ENCODE measurements around the gene CRYZL1. TPM values are rescaled to one million over a fixed set of nuclear protein-coding genes. Genes with fewer than 3 reads are reported as not detected.

CRYZL1 gene
- total RNA-seq, 2 experiments from 2014 or later: 28.6 to 30.5 TPM

GRCh38 chr21:33642896-33643657 lies 1.5 kb upstream of the CRYZL1 start:
- Mint-ChIP-seq H3K27me3 (peaks cover 13% of the 10 kb centered on the region), H3K9me3 (no peaks in the 10 kb centered on the region), H3K27ac (peak overlapping the region; percentile 31), H3K36me3 (ENCODE audit: low read depth) (peaks cover 14% of the 10 kb centered on the region), H3K4me3 (peak overlapping the region; percentile 94), H3K4me1 (ENCODE audit: low read depth) (peaks cover 32% of the 10 kb centered on the region)
- peak in 8 of 14 experiments; percentile 2 to 46 (median 15) for DNase-seq
- Histone ChIP-seq H3K36me3 (ENCODE audit: insufficient read depth, low read length) (no peaks in the 10 kb centered on the region), H3K27ac (ENCODE audit: low read depth in 1 of 2, low read length in 2 of 2) (no peak overlapping the region), H3K27me3 (ENCODE audit: control insufficient read depth in 1 of 2, insufficient read depth in 2 of 2, low read length in 2 of 2) (peaks cover 5 to 17% of the 10 kb centered on the region in 2 experiments), H3K4me3 (ENCODE audit: low read length) (peak overlapping the region; percentile 58), H3K9me3 (ENCODE audit: control insufficient read depth in 1 of 2, insufficient read depth in 1 of 2, low read length in 2 of 2) (no peaks in the 10 kb centered on the region), H3K4me1 (ENCODE audit: insufficient read depth, low read length) (peaks cover 18% of the 10 kb centered on the region)
- TF ChIP-seq CTCF (IDR thresholded peaks at IDR 0.05): no peak
- intact Hi-C loops (cut with DNase I, micrococcal nuclease): loop anchor here (1.0 to 10.0 kb wide), 9 partner anchors 54 to 1251 kb away; partner anchors contain the start of genes DONSON (in 2 of the 2), ATP5PO (in 1 of the 2), DNAJC28 (in 1 of the 2) and MRPS6 (in 1 of the 2)
- ChIA-PET POLR2A (no interaction called here), CTCF (no interaction called here)
- no peak for ATAC-seq (ENCODE audit: poor library complexity)

- H3K27me3 Mint-ChIP-seq: peaks cover 13% of the 10 kb centered on the region
- peaks cover 39% of the 10 kb centered on the region for H3K4me1 Mint-ChIP-seq (ENCODE audit: low read depth)
- ChIA-PET POLR2A (no interaction called here), CTCF (no interaction called here)
- ATAC-seq (ENCODE audit: poor library complexity): peak; percentile 86
- TF ChIP-seq CTCF (IDR thresholded peaks at IDR 0.05): no peak
- Histone ChIP-seq H3K27me3 (ENCODE audit: control insufficient read depth in 1 of 2, insufficient read depth in 2 of 2, low read length in 2 of 2) (peaks cover 5 to 17% of the 10 kb centered on the region in 2 experiments), H3K36me3 (ENCODE audit: insufficient read depth, low read length) (no peaks in the 10 kb centered on the region), H3K27ac (ENCODE audit: low read depth in 1 of 2, low read length in 2 of 2) (peak within 1 kb of the TSS; percentile 75 to 81), H3K4me3 (ENCODE audit: low read length) (peak within 1 kb of the TSS; percentile 67), H3K4me1 (ENCODE audit: insufficient read depth, low read length) (peaks cover 18% of the 10 kb centered on the region), H3K9me3 (ENCODE audit: control insufficient read depth in 1 of 2, insufficient read depth in 1 of 2, low read length in 2 of 2) (no peaks in the 10 kb centered on the region)
- H3K4me3 Mint-ChIP-seq: peak within 1 kb of the TSS; percentile 95
- peak; percentile 99 to 100 (median 100) for DNase-seq
- peaks cover 20% of the 10 kb centered on the region for H3K36me3 Mint-ChIP-seq (ENCODE audit: low read depth)
- intact Hi-C loops (cut with DNase I, micrococcal nuclease): loop anchor here (1.0 to 10.0 kb wide), 9 partner anchors 53 to 1250 kb away; partner anchors contain the start of genes DONSON (in 2 of the 2), ATP5PO (in 1 of the 2), DNAJC28 (in 1 of the 2) and MRPS6 (in 1 of the 2)
- peak within 1 kb of the TSS; percentile 85 for H3K27ac Mint-ChIP-seq
- H3K9me3 Mint-ChIP-seq: no peaks in the 10 kb centered on the region
Observed at GRCh38 chr21:33642027-33642895, 720 bp upstream of the CRYZL1 start, which contains the start of gene ITSN1. Gene ITSN1 (plus strand): TSS chr21:33642501. CDS start chr21:33718829, 76,328 bp downstream.

- peak overlapping the region; percentile 71 to 74 for H3K27ac ChIP-seq (ENCODE audit: low read depth in 1 of 2, low read length in 2 of 2)
- no peak for TF ChIP-seq CTCF (IDR thresholded peaks at IDR 0.05)
- Mint-ChIP-seq H3K4me1 (ENCODE audit: low read depth) (peaks cover 40% of the 10 kb centered on the region), H3K27ac (peak overlapping the region; percentile 85), H3K9me3 (no peaks in the 10 kb centered on the region), H3K36me3 (ENCODE audit: low read depth) (peaks cover 31% of the 10 kb centered on the region), H3K4me3 (peak overlapping the region; percentile 95), H3K27me3 (peaks cover 13% of the 10 kb centered on the region)
- H3K4me1 ChIP-seq (ENCODE audit: insufficient read depth, low read length): peaks cover 18% of the 10 kb centered on the region
- peak in 2 of 14 experiments; percentile 31 to 40 for DNase-seq
- no peak for ATAC-seq (ENCODE audit: poor library complexity)
- intact Hi-C loops (cut with DNase I, micrococcal nuclease): loop anchor here (1.0 to 10.0 kb wide), 7 partner anchors 99 to 1249 kb away; partner anchors contain the start of genes GART (in 2 of the 2), ATP5PO (in 1 of the 2), DNAJC28 (in 1 of the 2) and MRPS6 (in 1 of the 2)
- POLR2A ChIA-PET: interaction anchor here (1.1 kb wide), 2 partner anchors 52 to 160 kb away, joined by 4 to 6 read pairs; partner anchors contain the start of genes DONSON and TMEM50B
- H3K9me3 ChIP-seq (ENCODE audit: control insufficient read depth in 1 of 2, insufficient read depth in 1 of 2, low read length in 2 of 2): no peaks in the 10 kb centered on the region
- H3K36me3 ChIP-seq (ENCODE audit: insufficient read depth, low read length): no peaks in the 10 kb centered on the region
- peak overlapping the region; percentile 67 for H3K4me3 ChIP-seq (ENCODE audit: low read length)
- CTCF ChIA-PET: no interaction called here
- peaks cover 5 to 17% of the 10 kb centered on the region in 2 experiments for H3K27me3 ChIP-seq (ENCODE audit: control insufficient read depth in 1 of 2, insufficient read depth in 2 of 2, low read length in 2 of 2)
Observed at GRCh38 chr21:33640697-33641351, 717 bp downstream of the CRYZL1 start.
